Measurements from ENCODE around the gene RALGPS1.
"Not testable (repeated sequence)": the region's sequence is repeated elsewhere in the genome, so short reads cannot be mapped to it uniquely, and the experiment has no call there.

RALGPS1 gene

DNA sequence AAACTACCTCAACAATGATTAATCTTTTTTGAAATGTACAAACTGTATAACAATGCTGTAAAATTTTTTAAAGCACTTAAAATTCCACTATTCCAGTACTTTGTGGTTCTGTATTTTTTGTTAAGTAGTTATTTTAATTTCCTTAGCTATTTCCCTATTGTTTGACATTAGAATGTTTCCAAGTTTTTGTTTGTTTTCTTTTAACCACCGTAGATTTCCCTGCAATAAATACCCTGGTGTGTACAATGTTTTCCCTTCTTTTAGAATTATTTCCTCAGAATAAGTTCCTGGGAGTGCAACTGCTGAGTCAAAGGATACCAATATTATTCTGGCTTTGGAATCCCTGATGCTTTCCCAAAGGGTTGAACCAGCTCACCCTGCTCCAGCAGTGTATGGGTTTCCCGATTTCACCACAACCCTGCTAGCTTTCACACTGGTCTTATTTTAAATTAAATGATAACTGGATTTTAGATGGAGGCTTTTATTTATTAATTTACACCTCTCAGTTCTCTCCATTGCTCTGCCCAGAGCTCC is 228.4 kb downstream of the RALGPS1 start:
- no peak for DNase-seq

DNA sequence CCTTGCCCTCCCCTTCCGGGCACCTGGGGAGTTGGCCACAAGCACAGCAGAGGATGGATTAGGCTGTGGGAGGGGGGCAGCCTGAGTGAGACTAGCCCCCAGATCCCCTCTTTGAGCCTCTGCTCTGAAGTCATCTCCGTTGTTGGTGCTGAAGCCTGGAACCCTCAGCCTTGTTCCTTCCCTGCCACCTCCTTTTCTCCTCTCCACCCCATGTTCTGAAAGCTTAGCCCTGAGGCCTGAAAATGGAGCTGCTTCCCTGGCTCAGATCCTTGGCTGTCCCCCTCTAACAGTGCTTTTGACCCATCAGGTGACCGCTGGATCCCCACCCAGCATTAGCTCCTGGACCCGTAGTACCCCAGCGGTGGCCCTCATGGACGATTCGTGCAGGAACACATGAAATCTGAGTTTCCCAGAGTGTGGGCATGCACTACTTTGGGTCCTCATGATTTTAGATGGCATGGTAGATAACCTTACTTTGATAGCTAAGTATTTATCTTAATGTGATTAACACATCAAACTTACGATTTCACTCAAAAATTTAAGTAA is 229.4 kb downstream of the RALGPS1 start:
- DNase-seq: no peak

DNA sequence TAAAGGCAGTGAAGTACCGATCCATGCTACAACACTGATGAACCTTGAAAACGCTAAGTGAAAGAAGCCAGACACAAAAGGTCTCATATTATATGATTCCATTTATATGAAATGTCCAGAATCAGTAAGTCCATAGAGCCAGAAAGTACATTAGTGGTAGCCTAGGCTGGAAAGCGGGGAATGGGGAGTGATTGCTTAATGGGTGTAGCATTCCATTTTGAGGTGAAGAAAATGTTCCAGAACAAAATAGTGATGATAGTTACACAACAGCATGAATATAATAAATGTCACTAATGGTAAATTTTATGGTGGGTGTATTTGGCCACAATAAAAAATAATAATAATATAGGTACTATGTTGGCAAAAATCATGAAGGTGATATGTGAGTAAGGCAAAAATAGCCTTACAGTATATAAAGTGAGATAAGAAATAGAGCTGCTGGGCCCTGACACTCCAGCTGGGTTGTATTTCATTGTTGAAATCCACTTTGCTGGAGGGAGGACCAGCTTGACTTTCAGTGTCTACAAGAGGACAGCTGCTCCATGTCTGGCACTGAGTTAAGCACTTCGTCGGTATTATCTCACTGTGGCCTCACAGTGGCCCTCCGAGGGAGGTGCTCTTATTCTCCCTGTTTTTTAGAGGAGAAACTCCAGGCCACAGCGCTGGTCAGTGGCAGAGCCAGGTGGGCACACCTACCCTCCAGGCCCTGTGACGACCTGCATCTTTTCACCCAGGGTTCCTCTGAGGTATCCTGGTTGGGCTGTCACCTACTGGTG is 230.3 kb downstream of the RALGPS1 start:
- no peak for DNase-seq

DNA sequence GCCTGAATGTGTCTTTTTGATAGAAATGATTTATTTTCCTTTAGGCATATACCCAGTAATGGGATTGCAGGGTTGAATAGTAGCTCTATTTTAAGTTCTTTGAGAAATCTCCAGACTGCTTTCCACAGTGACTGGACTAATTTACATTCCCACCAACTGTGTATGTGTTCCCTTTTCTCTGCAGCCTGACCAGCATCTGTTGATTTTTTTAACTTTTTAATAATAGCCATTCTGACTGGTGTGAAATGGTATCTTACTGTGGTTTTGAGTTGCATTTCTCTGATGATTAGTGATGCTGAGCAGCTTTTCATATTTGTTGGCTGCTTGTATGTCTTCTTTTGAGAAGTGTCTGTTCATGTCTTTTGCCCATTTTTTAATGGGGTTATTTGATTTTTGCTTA is 232.3 kb downstream of the RALGPS1 start:
- not testable (repeated sequence) for DNase-seq

DNA sequence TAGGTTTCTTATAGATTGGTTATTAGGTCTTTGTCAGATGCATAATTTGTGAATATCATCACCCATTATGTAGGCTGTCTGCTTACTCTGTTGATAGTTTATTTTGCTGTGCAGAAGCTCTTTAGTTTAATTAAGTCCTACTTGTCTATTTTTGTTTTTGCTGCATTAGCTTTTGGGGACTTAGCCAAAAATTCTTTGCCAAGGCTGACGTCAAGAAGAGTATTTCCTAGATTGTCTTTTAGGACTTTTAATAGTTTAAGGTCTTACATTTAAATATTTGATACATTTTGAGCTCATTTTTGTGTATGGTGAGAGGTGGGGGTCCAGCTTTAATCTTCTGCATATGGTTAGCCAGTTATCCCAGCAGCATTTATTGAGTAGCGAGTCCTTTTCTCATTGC is 232.7 kb downstream of the RALGPS1 start:
- DNase-seq: no peak

DNA sequence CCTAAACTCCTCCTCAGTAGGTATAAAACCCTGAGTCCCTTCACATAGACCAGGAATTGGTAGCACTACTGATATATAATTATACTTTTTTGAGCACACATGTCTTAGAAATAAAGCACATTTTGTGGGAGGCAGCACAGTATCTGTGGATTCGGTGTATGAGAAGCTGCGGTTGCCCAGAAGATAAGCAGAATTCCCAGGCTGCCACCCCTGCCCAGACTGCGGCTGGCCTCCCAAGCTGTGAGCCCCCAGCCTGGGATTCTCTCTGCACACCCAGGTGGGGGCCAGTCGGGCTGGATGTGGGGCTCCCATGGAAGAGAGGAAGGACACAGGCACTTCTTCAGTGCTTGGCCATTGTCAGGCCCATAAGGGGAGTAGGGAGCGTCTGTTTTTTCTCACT is 233.4 kb downstream of the RALGPS1 start:
- DNase-seq: no peak

DNA sequence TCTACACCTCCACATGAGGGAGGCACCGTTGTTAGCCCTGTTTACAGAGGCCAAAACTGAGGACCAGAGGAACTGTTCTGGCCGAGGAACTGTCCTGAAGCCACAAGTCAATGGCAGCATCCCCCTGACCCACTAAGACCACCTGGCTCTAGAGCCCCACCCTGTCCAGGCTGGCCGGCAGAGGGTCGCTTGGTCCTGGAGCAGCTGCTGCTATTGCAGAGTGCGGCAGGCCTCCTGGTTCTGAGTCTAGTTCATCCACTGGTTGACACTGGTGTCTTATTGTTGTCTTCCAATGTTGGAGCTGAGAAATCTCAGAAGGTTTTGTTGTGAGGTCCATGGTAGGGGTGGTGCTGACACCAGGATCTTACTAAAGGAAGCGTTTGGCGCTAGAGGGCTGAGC is 234.4 kb downstream of the RALGPS1 start:
- DNase-seq: no peak

DNA sequence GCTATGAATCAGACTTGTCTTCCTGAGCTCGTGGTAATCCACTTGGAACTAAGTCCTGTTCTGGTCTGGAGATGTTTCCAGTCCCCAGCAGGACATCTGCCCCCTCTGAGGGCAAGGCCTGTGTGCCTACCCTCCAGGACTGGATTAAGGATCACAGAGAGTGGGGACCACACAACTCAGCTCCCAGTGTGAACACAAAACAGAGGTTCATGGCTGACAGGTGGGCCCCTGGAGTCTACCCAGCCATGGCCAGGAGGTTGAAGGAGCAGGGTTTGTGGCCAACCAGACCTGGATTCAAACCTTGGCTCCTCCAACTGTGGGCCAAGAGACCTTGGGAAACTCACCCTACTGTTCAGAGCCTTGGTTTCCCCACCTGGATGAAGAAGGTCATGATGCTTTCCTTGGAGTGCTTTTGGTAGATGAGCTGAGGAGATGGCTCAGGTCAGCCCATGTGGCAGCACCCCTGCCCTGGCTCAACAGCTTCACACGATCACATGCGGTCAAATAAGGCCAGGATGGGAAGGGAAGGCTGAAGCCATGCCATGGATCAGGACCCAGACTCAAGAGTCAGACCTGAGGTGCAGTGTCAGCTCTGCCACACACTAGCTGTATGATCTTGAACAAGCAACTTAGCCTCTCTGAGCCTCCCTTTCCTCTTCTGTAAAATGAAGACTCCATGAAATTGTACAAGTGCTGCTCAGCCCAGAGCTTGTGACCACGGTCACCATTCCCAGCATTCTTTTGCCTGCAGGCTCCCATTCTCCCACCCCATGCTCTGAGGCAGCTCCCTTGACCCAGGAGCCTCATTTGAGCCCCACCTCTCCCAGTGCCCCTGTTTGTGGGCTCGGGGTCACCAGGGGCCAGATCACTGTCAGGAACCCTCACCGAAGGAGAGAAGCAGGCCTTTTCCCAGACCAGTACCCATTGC is 235.1 kb downstream of the RALGPS1 start:
- DNase-seq: no peak

DNA sequence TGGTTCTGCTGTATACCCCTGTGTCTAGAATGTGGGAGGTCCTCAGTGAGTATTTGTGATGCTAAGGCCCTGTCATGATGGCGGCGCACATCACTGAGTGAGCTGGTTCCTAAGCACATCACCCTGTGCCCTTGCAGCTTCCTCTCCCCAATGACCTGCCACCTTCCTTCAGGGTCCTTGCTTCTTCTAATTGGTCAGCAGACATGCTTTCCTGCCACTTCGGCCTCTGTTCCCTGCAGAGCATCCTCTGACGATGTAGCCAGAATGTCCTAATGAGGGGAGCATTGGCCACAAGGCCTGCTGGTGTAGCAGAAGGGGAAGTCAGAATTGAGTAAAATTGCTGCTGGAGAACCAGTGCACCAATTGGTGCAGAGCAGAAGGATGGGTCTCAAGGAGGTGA is 238.9 kb downstream of the RALGPS1 start:
- no peak for DNase-seq

DNA sequence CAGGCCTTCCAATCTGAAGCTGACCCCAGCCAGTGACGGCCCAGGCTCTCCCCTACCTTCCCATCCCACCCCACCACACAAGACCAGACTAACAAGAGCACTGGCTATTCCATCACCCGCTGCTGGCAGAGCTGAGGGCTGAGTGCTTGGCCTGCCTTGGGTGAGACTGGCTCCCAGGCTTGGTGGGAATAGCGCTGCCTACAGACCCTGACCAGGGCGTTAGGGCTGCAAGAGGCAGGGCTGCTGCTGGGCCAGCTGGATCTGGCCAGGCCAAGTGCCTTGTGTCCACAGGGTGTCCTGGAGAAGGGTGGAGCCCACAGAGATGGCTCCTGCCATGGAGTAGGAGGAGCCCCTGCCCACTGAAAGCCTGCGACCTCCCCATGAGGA is 239.4 kb downstream of the RALGPS1 start:
- DNase-seq: peak; percentile 8 to 21

DNA sequence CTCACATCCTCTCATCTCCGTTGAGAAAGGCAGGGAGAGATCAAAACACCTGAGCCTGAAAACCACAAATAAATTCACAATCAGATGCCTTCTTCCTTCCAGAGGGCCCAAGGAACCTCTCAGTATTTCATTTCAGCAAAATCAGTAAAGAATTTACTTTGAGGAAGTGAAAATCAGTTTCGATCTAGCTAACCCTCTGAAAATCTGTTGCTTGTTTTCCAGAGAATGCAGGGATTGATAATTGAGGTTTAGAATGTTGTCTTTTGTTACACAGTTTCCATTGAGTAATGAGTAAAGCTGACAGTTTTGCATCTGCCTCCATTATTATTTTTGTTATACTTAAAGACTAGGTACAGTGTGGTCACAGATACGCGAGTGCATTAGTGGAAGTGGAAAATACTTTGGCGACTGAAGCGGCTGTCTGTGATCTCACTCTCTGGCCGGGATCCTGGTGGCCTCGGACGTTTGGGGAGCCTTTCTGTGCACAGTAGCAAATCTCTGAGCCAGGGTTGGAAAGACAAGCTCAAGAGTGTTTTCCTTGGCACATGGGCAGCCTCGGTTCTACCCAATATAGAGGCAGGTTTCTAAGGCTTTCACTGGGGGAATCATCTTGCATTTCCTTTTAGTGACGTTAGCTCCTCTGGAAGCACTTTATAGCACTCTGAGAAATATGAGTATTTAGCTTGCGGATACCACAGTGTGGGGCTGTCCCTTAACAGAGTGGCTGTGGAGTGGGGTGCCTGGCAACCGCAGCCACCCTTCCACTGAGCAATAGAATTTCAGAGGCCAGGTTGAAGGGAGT is 240.0 kb downstream of the RALGPS1 start:
- DNase-seq: peak; percentile 31 to 45

DNA sequence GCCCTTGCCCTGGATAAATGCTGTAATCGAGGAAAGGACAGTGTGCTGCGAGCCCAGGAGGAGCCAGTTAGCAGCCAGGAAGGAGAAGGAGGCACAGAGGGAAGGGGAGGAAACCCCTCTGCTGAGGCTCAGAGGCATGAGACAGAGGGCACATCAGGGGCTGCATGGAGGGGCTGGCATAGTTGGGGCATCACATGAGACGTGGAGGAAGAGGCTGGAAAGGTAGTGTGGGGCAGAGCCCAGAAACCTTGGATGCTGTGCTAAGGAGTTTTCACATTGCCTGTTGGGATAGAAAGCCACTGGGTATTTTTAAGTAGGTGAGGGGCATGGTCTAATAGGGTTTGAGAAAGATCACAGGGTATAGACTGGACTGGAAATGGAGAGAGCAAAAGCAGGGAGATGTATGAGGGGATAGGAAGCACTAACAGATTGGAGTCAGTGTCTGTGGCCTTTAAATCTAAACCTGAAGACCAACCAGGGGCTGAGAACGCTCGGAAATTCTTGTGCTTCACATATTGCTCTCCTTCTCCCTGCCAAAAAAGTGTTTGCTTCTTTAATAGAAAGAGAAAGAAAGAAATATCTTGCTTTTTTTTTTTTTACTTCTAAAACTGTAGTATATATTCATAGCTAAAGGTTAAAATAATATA is 240.9 kb downstream of the RALGPS1 start:
- no peak for DNase-seq

DNA sequence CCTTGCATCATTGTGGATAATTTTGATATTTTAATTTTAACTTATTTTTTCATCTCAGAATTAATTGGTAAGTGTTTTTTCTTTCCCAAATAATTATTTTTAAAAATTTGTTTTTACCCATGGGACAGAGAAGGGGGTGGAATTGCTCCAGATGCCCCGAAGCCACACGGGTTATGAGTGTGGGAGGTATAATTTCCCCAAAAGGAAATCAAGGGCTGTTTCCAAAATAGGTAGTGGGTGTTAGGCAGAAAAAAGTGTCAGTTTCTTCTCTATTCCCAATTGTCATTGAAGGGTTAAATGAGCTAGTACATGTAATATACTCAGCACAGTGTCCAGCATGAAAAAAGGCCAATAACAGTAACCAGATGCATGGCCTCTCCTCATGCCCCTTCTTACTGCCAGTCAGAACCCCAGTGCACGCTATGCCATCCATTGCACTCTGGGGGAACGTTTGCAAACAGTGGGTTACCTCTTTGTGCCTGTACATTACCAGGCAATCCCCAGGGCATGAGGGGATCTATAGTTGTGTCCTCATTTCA is 244.3 kb downstream of the RALGPS1 start:
- DNase-seq: no peak

DNA sequence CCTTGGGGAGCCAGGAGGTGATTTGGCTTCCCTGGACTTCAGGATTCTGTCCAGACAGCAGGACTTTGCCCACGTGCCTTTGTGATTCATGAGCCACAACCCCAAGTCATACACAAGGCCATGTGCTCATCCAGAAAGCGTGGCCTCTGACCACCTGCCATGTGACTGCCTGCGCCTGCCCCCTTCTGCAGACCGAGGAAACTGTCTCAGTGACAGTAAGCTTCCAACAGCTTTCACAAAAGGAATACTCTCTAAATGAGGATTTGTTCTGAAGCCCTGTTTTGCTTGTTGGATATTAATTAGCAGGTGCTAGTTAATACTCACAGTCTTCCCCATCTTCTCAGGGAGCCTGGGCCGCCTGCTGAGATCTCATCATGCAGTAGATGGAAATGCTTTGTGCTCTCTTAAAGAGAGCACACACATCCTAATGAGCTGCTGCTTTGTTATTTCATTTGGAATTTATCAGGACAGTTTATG is 244.8 kb downstream of the RALGPS1 start:
- DNase-seq: no peak

DNA sequence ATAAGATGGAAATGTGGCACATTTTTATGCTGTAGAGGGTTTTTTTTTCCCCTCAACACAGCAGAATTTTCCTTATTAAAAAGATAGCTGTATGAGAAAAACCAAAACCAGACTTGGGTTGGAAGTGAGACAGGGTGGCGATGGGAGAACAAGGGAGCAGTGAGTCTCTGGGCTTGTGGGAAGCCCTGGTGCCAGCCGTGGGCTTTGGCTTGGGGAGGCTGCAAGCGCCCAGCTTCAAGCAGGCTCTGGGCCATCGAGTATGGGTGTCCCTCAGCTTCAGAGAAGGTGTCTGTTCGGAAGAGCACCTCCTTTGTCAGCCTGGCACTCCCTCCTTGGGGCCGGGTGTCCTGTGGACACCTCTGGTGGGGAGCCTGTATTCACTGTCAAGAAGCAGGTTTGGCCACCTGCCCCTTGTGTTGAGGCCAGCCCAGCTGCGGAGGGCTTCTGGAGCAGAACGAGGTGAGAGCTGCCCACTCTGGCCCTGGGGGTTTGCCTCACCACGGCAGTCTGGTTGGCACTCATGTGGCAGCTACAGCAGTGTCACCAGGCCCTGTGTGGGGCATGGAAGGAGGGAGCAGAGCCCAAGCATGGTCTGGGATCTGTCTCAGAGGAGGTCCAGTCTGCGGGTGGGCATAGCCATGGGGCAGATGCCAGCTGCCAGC is 245.5 kb downstream of the RALGPS1 start:
- DNase-seq: no peak

DNA sequence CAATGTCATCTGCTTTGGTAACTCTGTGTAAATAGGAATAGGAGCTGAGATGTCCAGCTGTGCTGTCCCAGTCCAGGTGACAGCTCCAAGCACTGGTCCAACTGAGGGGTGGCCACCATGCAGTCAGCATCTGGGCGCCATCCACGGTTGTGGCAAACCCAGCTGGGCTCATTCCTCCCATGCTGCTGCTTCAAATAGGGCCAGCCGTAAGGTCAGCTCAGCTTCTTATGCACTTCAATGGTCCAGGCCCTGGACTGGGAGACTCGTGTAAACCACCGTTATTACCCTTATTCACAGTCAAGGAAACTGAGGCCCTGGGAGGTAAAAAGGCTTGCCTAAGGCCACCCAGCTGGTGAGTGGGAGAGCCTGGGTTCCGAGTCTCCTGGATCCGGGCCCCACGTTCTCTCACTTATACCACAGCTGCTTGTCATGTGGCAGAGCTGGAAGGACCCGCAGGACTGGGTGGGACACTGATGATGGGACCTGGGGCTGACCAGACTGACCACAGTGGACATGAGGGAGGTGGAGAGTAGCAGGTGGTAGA is 246.6 kb downstream of the RALGPS1 start:
- no peak for DNase-seq

DNA sequence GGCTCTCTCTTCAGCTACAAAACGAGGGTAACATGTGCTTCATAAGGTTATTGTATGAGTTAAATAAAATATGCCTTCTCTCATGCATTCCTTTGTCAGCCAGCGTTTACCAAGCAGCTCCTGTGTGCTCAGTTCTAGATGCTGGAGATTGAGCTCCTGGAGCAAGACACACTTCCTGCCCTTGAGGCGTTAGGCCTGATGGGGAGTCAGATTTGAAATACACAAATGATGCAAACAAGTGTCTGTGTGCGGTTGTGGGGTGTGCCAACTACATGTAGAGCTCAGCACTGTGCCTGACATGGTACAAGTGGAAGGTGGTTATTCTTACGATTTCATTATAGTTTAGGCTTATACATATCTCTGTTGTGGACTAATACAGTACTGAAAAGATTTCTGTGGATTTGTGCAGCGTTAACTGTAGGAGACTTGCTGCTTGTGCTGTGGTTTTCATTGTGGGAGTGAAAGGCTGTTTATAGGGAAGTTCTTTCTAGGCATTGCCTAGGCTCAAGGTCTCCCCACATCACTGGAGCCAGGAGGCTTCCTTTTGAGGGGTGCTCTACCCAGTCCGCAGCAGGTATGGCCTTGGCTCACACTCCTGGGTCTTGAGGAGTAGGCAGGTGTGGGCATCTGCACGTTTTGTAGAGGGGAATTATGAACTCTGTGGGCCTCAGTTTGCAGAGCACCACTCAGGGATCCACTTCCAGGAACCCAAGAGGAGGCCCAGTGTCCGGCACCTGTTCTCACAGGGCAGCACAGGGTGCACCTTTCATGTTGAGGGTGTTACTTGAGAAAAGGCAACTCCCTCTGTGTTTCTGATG is 247.7 kb downstream of the RALGPS1 start:
- DNase-seq: peak; percentile 11 to 31

DNA sequence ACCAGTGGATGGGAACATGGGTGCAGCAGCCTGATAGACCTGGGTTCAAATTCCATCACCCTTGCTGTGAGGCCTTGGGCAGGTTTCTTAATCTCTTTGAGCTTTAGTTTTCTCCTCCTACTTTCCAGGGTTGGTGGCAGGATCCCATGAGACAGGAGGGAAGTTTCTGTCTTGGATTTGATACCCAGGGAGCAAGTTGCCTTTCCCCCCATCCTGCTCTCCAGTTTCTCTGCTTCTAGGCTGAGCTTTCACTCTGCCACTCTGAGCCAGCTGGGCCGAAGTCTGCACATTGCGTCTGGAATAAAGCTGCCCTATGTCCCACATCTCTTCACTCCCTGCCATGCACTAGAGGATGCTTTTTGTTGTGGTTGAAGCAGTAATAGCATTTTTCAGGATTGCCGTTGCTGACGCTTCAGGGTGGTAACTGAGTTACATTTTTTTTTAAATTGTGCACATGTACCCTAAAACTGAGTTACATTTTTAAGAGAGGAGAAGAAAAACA is 248.3 kb downstream of the RALGPS1 start:
- no peak for DNase-seq

DNA sequence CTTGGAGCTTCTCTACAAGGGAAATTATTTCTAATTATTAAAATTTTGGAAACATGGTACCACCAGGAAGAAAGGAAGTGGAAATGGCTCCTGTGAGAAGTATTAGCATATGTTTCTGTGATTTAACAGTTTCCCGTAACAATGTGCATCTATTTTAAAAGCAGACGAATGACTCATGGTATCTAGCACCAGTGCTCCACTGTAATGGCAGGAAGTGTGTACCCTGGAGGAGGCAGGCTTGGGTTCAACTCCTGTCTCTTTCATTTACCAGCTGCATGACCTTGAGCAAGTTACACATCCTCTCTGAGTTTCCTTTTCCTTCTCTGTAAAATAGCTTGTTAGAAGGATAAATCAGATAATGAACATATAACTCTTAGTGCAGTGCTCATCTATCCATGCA is 248.8 kb downstream of the RALGPS1 start:
- DNase-seq: no peak

DNA sequence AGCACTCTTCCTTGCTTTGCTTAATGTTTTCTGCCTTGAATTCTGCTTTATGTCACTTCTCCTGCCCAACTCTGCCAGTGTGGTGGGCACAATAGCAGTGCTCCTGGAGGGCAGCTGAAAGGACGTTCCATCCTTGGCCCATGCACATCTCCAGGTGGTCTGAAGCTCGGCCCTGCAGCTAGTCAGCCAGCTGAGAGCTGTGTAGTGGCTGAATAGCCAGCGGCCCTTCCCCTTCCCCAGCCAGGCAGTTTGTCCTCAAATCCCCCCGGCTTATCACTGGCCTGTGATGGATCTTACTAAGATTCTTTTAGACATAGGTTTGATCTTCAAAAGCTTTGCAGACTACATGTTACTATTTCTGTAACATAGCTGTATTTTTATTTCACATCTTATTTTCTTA is 250.5 kb downstream of the RALGPS1 start:
- DNase-seq: no peak

All from activated CD4-positive, alpha-beta T cell treated with anti-CD3 and anti-CD28 coated beads, Interleukin-2, amount 50 U/mL, for 48 hours (primary cell).